Mucosa of stomach (tissue), 1 donor: ENCODE measurements around the gene KNDC1.
"Not testable (repeated sequence)": the region's sequence is repeated elsewhere in the genome, so short reads cannot be mapped to it uniquely, and the experiment has no call there.

Source experiments
- H3K27me3 ChIP-seq: one replicate; pipeline ENCODE4 v1.7.0; 2013; ENCODE audit warnings: mild to moderate bottlenecking, low read length; ENCODE audit not compliant: control insufficient read depth, insufficient read depth
- H3K36me3 ChIP-seq: one replicate; pipeline ENCODE4 v1.7.0; 2013; ENCODE audit warnings: low read length; ENCODE audit not compliant: control insufficient read depth, insufficient read depth
- H3K4me1 ChIP-seq: one replicate; pipeline ENCODE4 v1.7.0; 2013; ENCODE audit warnings: mild to moderate bottlenecking, low read length; ENCODE audit not compliant: control insufficient read depth, insufficient read depth
- H3K4me3 ChIP-seq: one replicate; pipeline ENCODE4 v1.7.0; 2013; ENCODE audit warnings: low read length
- H3K9ac ChIP-seq: one replicate; pipeline ENCODE4 v1.7.0; 2013; ENCODE audit warnings: mild to moderate bottlenecking, low read length, moderate library complexity
- H3K9me3 ChIP-seq: one replicate; pipeline ENCODE4 v1.7.0; 2013; ENCODE audit warnings: mild to moderate bottlenecking, low read length, moderate library complexity; ENCODE audit not compliant: control insufficient read depth
- donor health status: Pancreatic carcinoma.

KNDC1 gene

GRCh38 chr10:133169173-133169947, 9.3 kb downstream of the KNDC1 start:
- H3K4me3 ChIP-seq = no peak overlapping the region
- no peak overlapping the region for H3K9ac ChIP-seq
- H3K36me3 ChIP-seq = no peaks in the 10 kb centered on the region
- no peaks in the 10 kb centered on the region for H3K4me1 ChIP-seq
- H3K9me3 ChIP-seq = no peaks in the 10 kb centered on the region
- peaks cover 3% of the 10 kb centered on the region for H3K27me3 ChIP-seq

- Histone ChIP-seq H3K4me3 (no peak overlapping the region), H3K9me3 (no peaks in the 10 kb centered on the region), H3K9ac (no peak overlapping the region), H3K27me3 (peaks cover 2% of the 10 kb centered on the region), H3K4me1 (no peaks in the 10 kb centered on the region), H3K36me3 (no peaks in the 10 kb centered on the region)
Measured at GRCh38 chr10:133170092-133170491, 10.1 kb downstream of the KNDC1 start.

DNA sequence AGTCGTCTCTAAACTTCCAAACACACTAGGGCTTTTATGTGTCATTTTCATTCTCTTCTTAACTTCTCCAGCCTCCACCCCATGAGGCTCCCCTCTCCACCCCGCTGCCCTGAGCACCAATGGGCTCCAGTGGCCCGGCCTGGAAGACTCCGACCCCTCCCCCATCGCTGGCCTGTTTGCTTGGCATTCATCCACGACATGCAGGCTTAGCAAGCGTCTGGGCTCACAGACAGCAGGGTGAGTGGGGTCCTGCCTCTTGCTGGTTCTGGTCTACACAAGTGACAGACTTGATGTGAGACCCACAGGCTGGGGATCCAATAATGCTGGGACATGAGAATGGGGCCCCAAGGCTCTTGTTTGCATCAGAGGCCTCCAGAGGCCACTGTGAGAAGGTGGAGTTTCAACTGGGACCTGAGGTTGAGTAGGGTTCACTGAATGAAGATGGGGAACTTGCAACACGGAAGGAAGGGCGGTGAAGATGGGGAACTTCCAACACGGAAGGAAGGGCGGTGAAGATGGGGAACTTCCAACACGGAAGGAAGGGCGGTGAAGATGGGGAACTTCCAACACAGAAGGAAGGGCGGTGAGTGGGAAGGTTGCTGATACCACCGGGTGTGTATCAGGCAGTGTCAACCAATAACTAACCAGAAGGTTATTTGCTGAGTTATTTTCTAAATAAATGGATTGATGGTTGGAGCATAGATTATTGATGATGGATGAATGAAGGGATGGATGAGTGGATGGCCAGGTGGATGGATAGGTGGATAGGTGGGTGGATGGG, 14.0 kb downstream of the KNDC1 start:
- Histone ChIP-seq H3K36me3 (no peaks in the 10 kb centered on the region), H3K9me3 (no peaks in the 10 kb centered on the region), H3K9ac (no peak overlapping the region), H3K4me3 (no peak overlapping the region), H3K4me1 (no peaks in the 10 kb centered on the region), H3K27me3 (no peaks in the 10 kb centered on the region)

DNA sequence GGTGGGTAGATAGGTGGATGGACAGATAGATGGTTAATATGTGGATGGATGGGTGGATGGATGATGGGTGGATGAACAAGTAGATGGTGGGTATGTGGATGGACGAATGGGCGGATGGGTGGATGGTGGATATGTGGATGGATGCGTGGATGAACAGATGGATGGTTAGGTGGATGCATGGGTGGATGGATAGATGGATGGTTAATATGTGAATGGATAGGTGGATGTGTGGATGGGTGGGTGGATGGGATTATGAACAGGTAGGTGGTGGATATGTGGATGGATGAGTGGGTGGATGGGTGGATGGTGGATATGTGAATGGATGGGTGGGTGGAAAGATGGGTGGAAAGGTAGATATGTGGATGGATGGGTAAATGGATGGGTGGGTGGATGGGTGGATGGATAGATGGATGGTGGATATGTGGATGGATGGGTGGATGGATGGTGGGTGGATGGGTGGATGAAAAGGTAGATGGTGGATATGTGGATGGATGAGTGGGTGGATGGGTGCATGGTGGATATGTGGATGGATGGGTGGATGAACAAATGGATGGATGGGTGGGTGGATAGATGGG, 14.8 kb downstream of the KNDC1 start:
- Histone ChIP-seq H3K27me3 (no peaks in the 10 kb centered on the region), H3K9ac (no peak overlapping the region), H3K4me3 (no peak overlapping the region), H3K4me1 (no peaks in the 10 kb centered on the region), H3K36me3 (no peaks in the 10 kb centered on the region), H3K9me3 (no peaks in the 10 kb centered on the region)

DNA sequence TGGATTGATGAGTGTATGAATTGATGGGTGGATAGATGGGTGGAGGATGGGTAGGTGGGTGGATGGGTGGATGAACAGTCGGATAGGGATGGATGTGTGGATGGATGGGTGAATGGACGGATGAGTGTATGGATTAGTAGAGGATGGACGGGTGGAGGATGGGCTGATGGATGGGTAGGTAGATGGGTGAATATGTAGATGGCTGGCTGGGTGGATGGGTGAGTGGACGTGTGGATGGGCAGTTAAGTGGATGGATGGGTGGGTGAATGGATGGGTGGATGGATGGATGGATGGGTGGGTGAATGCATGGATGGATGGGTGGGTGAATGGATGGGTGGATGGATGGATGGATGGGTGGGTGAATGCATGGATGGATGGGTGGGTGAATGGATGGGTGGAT, 15.6 kb downstream of the KNDC1 start:
- not testable (repeated sequence) for H3K4me3 ChIP-seq, H3K9ac ChIP-seq, H3K9me3 ChIP-seq, H3K4me1 ChIP-seq, H3K27me3 ChIP-seq, H3K36me3 ChIP-seq

DNA sequence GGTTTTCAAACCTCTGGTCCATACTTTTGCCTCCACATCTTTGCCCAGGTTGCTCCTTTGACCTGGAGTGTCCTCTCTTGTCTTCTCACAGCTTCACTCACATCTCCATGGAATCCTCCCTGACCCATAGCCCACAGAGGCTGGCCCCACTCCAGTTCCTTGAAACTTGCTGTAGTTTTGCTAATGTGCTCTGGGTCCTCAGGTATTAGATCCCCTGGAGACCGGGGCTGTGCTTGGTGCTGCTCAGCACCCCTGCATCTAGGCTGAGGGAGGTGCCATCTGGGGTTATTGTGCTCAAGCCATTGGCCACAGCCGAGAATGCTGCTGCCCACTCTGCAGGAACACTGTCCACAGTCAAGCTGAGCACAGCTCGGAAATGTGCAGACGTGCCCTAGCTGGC, 16.5 kb downstream of the KNDC1 start:
- Histone ChIP-seq H3K4me1 (no peaks in the 10 kb centered on the region), H3K4me3 (no peak overlapping the region), H3K27me3 (no peaks in the 10 kb centered on the region), H3K9ac (no peak overlapping the region), H3K36me3 (no peaks in the 10 kb centered on the region), H3K9me3 (no peaks in the 10 kb centered on the region)

- no peak overlapping the region for H3K9ac ChIP-seq
- no peaks in the 10 kb centered on the region for H3K4me1 ChIP-seq
- no peaks in the 10 kb centered on the region for H3K36me3 ChIP-seq
- H3K27me3 ChIP-seq = no peaks in the 10 kb centered on the region
- H3K4me3 ChIP-seq = no peak overlapping the region
- no peaks in the 10 kb centered on the region for H3K9me3 ChIP-seq
Measured at GRCh38 chr10:133177380-133178157, 17.6 kb downstream of the KNDC1 start.

DNA sequence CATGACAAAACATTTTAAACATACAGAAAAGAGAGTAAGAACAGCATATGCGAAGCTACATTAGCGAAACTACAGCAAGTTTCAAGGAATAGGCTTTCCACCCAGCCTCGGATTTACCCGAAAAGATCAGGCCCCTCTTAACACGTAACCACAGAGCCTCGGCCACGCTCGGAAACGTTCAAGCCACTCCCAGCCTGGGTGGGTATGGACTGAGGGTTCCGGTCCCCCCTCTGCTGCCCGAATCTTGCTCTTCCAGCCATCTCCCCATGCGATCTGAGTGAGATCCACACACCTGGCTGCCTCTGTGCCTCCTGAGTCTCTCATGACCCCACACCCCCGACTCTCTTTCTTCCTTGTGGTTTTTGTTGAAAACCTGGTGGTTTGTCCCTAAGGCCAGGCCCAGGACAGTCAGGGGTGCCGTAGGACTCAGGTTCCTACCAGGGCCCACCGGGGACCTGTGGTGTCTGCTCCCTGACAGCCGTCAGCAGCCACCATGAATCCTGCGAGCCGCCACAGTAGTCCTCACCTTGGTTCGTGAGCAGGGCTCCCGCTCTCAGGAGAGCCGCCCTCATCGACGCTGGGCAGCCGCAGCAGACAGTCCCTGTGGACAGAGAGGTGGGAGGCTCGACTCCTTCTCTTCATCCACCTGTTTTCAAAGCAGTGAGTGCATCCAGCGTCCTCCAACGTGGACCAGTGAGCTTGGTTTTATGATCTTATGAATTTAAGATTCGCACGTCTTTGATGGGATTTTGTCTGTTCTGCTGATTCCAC, 18.5 kb downstream of the KNDC1 start:
- H3K9me3 ChIP-seq = no peaks in the 10 kb centered on the region
- no peaks in the 10 kb centered on the region for H3K36me3 ChIP-seq
- H3K4me1 ChIP-seq = no peaks in the 10 kb centered on the region
- no peaks in the 10 kb centered on the region for H3K27me3 ChIP-seq
- H3K9ac ChIP-seq = no peak overlapping the region
- H3K4me3 ChIP-seq = no peak overlapping the region

DNA sequence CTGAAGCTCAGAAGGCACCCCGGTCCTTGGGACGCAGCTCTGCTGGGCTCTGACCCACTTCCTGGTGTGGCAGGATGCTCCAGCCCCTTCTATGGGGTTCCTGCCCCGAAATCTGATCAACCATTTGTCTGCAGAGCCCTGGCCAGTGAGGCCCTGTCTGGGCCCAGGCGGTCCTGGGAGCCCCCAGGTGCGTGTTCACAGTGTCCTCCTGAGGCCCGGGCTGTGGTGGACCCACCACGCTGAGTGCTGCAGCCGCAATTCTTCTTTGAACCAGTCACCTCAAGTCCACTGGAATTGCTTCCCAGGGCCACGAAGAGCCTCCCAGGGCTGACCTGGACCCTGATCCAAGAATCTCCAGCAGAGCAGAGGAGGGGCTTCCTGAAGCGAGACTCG, 19.1 kb downstream of the KNDC1 start:
- no peaks in the 10 kb centered on the region for H3K27me3 ChIP-seq
- H3K36me3 ChIP-seq = no peaks in the 10 kb centered on the region
- no peaks in the 10 kb centered on the region for H3K9me3 ChIP-seq
- no peak overlapping the region for H3K9ac ChIP-seq
- no peak overlapping the region for H3K4me3 ChIP-seq
- no peaks in the 10 kb centered on the region for H3K4me1 ChIP-seq

GRCh38 chr10:133179651-133180050, 19.6 kb downstream of the KNDC1 start:
- H3K36me3 ChIP-seq = no peaks in the 10 kb centered on the region
- H3K9me3 ChIP-seq = no peaks in the 10 kb centered on the region
- H3K27me3 ChIP-seq = no peaks in the 10 kb centered on the region
- no peaks in the 10 kb centered on the region for H3K4me1 ChIP-seq
- H3K4me3 ChIP-seq = no peak overlapping the region
- H3K9ac ChIP-seq = no peak overlapping the region

GRCh38 chr10:133180192-133180964, 20.4 kb downstream of the KNDC1 start:
- Histone ChIP-seq H3K27me3 (no peaks in the 10 kb centered on the region), H3K4me1 (no peaks in the 10 kb centered on the region), H3K4me3 (no peak overlapping the region)

More at GRCh38 chr10:133180192-133180964, 20.4 kb downstream of the KNDC1 start:
- Histone ChIP-seq H3K9me3 (no peaks in the 10 kb centered on the region), H3K9ac (no peak overlapping the region), H3K36me3 (no peaks in the 10 kb centered on the region)
